KMS-11 (cell line): ENCODE results near the gene ZDHHC12.
A peak's percentile ranks its signal among the peaks of the same experiment; 100 is the strongest.

ENCODE experiments used
- H2AFZ ChIP-seq: fragments of 200-600 bp; sonication (generic); 2 replicates; pipeline ENCODE4 v1.6.1; 2016; ENCODE audit warnings: antibody characterized with exemption, mixed run types, low read depth
- H3K27ac ChIP-seq: fragments of 200-600 bp; sonication (generic); 2 replicates; pipeline ENCODE4 v1.6.1; 2016; ENCODE audit warnings: mild to moderate bottlenecking, mixed run types
- H3K27me3 ChIP-seq: fragments of 200-600 bp; sonication (generic); 2 replicates; pipeline ENCODE4 v1.6.1; 2017; ENCODE audit warnings: mild to moderate bottlenecking, low read depth, mixed run types, moderate library complexity; ENCODE audit not compliant: insufficient read depth
- H3K36me3 ChIP-seq: fragments of 200-600 bp; sonication (generic); 2 replicates; pipeline ENCODE4 v1.6.1; 2017; ENCODE audit warnings: mild to moderate bottlenecking, mixed run types; ENCODE audit not compliant: insufficient read depth
- H3K4me1 ChIP-seq: fragments of 200-600 bp; sonication (generic); 2 replicates; pipeline ENCODE4 v1.6.1; 2016; ENCODE audit warnings: mild to moderate bottlenecking, low read depth, mixed run types; ENCODE audit not compliant: poor library complexity, severe bottlenecking
- H3K4me2 ChIP-seq: fragments of 200-600 bp; sonication (generic); 2 replicates; pipeline ENCODE4 v1.7.0; 2016; ENCODE audit warnings: mild to moderate bottlenecking, mixed run types
- H3K4me3 ChIP-seq: fragments of 200-600 bp; sonication (generic); IDR thresholded peaks from 2 replicates; pipeline ENCODE4 v1.6.1; 2017; ENCODE audit warnings: low read depth, low read length, mixed read lengths; ENCODE audit not compliant: insufficient read depth
- H3K79me2 ChIP-seq: fragments of 200-600 bp; sonication (generic); 2 replicates; pipeline ENCODE4 v1.6.1; 2016; ENCODE audit warnings: low read depth, mixed run types; ENCODE audit not compliant: insufficient read depth
- H3K9ac ChIP-seq: fragments of 200-600 bp; sonication (generic); 2 replicates; pipeline ENCODE4 v1.6.1; 2016; ENCODE audit warnings: mild to moderate bottlenecking, mixed run types
- H4K20me1 ChIP-seq: fragments of 200-600 bp; sonication (generic); 2 replicates; pipeline ENCODE4 v1.6.1; 2016; ENCODE audit warnings: mild to moderate bottlenecking, mixed run types; ENCODE audit not compliant: insufficient read depth
- TF ChIP-seq, protein P1 (sequence below): fragments of 200-600 bp; sonication (generic); conservative IDR thresholded peaks from 2 replicates; pipeline ENCODE4 v1.6.1; 2017; ENCODE audit warnings: low read depth, mild to moderate bottlenecking, antibody characterized with exemption, low read length, moderate library complexity, mixed read lengths

ZDHHC12 gene

DNA sequence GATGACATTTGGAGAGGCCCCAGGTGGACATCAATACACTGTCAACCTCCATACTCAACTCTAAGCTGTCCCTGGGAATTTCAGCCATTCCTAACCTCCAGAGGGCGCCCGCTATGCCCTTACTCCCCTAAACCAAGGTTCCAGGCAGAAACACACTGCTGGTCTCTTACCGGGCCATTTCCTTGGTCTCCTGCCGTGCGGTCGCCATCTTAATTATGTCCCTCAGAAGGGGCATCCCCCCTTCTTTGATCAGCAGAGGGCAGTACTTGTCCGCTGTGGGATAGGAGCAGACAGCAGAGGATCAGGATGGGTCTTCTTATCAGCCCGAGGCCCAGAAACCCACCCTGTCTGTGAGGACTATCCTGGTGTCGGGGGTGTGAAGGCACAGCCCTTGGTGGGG, 9.3 kb upstream of the ZDHHC12 start:
- H3K4me1 ChIP-seq, result peaks cover 5% of the 10 kb centered on the region
- no peaks in the 10 kb centered on the region for H3K79me2 ChIP-seq
- H3K27me3 ChIP-seq, result no peaks in the 10 kb centered on the region
- H3K27ac ChIP-seq, result no peak overlapping the region
- no peak overlapping the region for H3K4me2 ChIP-seq
- no peaks in the 10 kb centered on the region for H3K36me3 ChIP-seq
- TF ChIP-seq, protein P1, sequence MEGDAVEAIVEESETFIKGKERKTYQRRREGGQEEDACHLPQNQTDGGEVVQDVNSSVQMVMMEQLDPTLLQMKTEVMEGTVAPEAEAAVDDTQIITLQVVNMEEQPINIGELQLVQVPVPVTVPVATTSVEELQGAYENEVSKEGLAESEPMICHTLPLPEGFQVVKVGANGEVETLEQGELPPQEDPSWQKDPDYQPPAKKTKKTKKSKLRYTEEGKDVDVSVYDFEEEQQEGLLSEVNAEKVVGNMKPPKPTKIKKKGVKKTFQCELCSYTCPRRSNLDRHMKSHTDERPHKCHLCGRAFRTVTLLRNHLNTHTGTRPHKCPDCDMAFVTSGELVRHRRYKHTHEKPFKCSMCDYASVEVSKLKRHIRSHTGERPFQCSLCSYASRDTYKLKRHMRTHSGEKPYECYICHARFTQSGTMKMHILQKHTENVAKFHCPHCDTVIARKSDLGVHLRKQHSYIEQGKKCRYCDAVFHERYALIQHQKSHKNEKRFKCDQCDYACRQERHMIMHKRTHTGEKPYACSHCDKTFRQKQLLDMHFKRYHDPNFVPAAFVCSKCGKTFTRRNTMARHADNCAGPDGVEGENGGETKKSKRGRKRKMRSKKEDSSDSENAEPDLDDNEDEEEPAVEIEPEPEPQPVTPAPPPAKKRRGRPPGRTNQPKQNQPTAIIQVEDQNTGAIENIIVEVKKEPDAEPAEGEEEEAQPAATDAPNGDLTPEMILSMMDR, result peak; percentile 51
- H2AFZ ChIP-seq, result no peak overlapping the region
- no peak overlapping the region for H3K4me3 ChIP-seq
- H4K20me1 ChIP-seq, result no peaks in the 10 kb centered on the region
- no peak overlapping the region for H3K9ac ChIP-seq

DNA sequence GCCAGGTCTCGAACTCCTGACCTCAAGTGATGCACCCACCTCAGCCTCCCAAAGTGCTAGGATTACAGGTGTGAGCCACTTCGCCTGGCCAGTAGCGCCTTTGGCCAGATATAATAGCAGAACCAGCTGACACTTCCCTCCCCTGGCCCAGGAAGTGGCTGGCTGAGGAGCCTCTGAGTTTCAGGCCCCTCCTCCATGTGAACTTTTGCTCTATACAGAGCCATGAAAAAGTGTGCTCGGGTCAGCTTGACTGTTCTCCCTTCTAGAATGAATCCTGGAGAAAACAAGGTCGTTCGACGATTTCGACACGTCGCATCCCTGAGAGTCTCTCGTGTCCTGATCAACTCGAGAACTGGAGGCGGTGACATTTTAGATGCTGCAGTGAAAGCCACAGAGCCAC, 8.6 kb upstream of the ZDHHC12 start:
- H3K4me3 ChIP-seq, result no peak overlapping the region
- no peaks in the 10 kb centered on the region for H4K20me1 ChIP-seq
- H2AFZ ChIP-seq, result no peak overlapping the region
- TF ChIP-seq, protein P1, result no peak
- no peaks in the 10 kb centered on the region for H3K36me3 ChIP-seq
- no peaks in the 10 kb centered on the region for H3K27me3 ChIP-seq
- peaks cover 5% of the 10 kb centered on the region for H3K4me1 ChIP-seq
- H3K4me2 ChIP-seq, result no peak overlapping the region
- H3K27ac ChIP-seq, result no peak overlapping the region
- no peak overlapping the region for H3K9ac ChIP-seq
- no peaks in the 10 kb centered on the region for H3K79me2 ChIP-seq

- no peaks in the 10 kb centered on the region for H3K79me2 ChIP-seq
- TF ChIP-seq, protein P1, result no peak
- no peaks in the 10 kb centered on the region for H4K20me1 ChIP-seq
- no peaks in the 10 kb centered on the region for H3K36me3 ChIP-seq
- H3K9ac ChIP-seq, result no peak overlapping the region
- H3K4me3 ChIP-seq, result no peak overlapping the region
- H3K4me2 ChIP-seq, result no peak overlapping the region
- no peak overlapping the region for H3K27ac ChIP-seq
- H2AFZ ChIP-seq, result no peak overlapping the region
- H3K27me3 ChIP-seq, result no peaks in the 10 kb centered on the region
- H3K4me1 ChIP-seq, result peaks cover 5% of the 10 kb centered on the region
Observed at GRCh38 chr9:128731691-128732090, 7.8 kb upstream of the ZDHHC12 start.

DNA sequence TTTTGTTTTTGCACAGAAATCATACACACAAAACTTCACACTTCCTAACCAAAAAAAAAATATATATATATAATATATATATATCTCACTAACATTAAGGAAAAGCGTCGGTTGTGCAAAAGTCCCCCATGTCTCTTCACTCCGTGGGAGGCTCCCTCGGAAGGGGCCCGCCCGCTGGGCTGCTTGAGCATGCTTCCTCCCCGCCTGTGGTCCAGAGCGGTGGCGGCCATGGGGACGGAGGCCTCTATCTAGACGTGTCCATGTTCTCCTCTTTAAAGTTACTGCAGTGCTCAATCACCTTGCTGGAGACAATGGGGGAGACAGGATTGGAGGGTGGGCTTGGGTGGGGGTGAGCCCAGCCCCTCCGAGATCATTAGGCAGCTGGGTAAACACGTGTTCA, 7.2 kb upstream of the ZDHHC12 start:
- TF ChIP-seq, protein P1, result no peak
- H2AFZ ChIP-seq, result no peak overlapping the region
- no peaks in the 10 kb centered on the region for H4K20me1 ChIP-seq

More for the DNA sequence above, 7.2 kb upstream of the ZDHHC12 start:
- Histone ChIP-seq H3K79me2 (no peaks in the 10 kb centered on the region), H3K27me3 (no peaks in the 10 kb centered on the region), H3K27ac (no peak overlapping the region), H3K9ac (no peak overlapping the region), H3K36me3 (no peaks in the 10 kb centered on the region), H3K4me2 (no peak overlapping the region), H3K4me1 (peaks cover 5% of the 10 kb centered on the region), H3K4me3 (no peak overlapping the region)
